OCI-LY3 (cell line): ENCODE data around the gene SHANK3.

Source experiments
- H2AFZ ChIP-seq: fragments of 200-600, 300-600 bp; shearing (Covaris generic); 2 replicates; pipeline ENCODE4 v1.6.0; 2014; ENCODE audit warnings: antibody characterized with exemption, low read depth, low read length
- H3K27ac ChIP-seq: fragments of 200-600, 300-600 bp; sonication (generic); 2 replicates; pipeline ENCODE4 v1.5.1; 2014; ENCODE audit warnings: mild to moderate bottlenecking, low read length, moderate library complexity, mixed read lengths
- H3K27me3 ChIP-seq: fragments of 200-600, 300-600 bp; sonication (generic); 2 replicates; pipeline ENCODE4 v1.6.1; 2014; ENCODE audit warnings: low read depth, low read length, mixed read lengths
- H3K36me3 ChIP-seq: fragments of 200-600, 300-600 bp; sonication (generic); replicated peaks from 2 replicates; pipeline ENCODE3; 2014; ENCODE audit warnings: low read depth, low read length, mixed read lengths
- H3K4me1 ChIP-seq: fragments of 300-600, 200-600 bp; sonication (generic); 2 replicates; pipeline ENCODE4 v1.6.1; 2014; ENCODE audit warnings: low read length, mixed read lengths
- H3K4me2 ChIP-seq: fragments of 200-600, 300-600 bp; sonication (generic); 2 replicates; pipeline ENCODE4 v1.6.1; 2014; ENCODE audit warnings: low read length, mixed read lengths
- H3K4me3 ChIP-seq: fragments of 300-600, 200-600 bp; sonication (generic); 2 replicates; pipeline ENCODE4 v1.5.1; 2014; ENCODE audit warnings: antibody characterized with exemption, mild to moderate bottlenecking, low read length, moderate library complexity
- H3K79me2 ChIP-seq: fragments of 300-600, 200-600 bp; shearing (Covaris generic); 2 replicates; pipeline ENCODE4 v1.6.1; 2014; ENCODE audit warnings: mild to moderate bottlenecking, low read length, mixed read lengths
- H3K9ac ChIP-seq: fragments of 300-600, 200-600 bp; shearing (Covaris generic); 2 replicates; pipeline ENCODE4 v1.6.0; 2014; ENCODE audit warnings: mild to moderate bottlenecking, low read length, moderate library complexity
- H3K9me3 ChIP-seq: fragments of 200-600, 300-600 bp; shearing (Covaris generic); 2 replicates; pipeline ENCODE4 v1.6.1; 2014; ENCODE audit warnings: low read length, mixed read lengths; ENCODE audit not compliant: insufficient read depth
- H4K20me1 ChIP-seq: fragments of 200-600, 300-600 bp; sonication (generic); 2 replicates; pipeline ENCODE4 v1.6.1; 2016; ENCODE audit warnings: low read length, mixed read lengths; ENCODE audit not compliant: insufficient read depth
- CTCF ChIP-seq: fragments of 200-600, 300-600 bp; sonication (generic); IDR thresholded peaks from 2 replicates; pipeline ENCODE4 v1.5.1; 2014; ENCODE audit warnings: antibody characterized with exemption, low read length, low read depth
- EZH2phosphoT487 ChIP-seq: fragments of 200-600 bp; shearing (Covaris generic); IDR thresholded peaks from 2 replicates; pipeline ENCODE4 v1.6.1; 2018; ENCODE audit warnings: antibody characterized with exemption, mixed run types, low read depth

SHANK3 gene

GRCh38 chr22:50684986-50685385 is 12.4 kb downstream of the SHANK3 start:
- no peak overlapping the region for H3K4me3 ChIP-seq
- H3K9me3 ChIP-seq = no peaks in the 10 kb centered on the region
- no peaks in the 10 kb centered on the region for H3K36me3 ChIP-seq
- no peaks in the 10 kb centered on the region for H3K27me3 ChIP-seq
- no peak for TF ChIP-seq CTCF
- no peak for TF ChIP-seq EZH2phosphoT487
- no peaks in the 10 kb centered on the region for H3K4me1 ChIP-seq
- H4K20me1 ChIP-seq = no peaks in the 10 kb centered on the region
- H3K4me2 ChIP-seq = no peak overlapping the region
- no peak overlapping the region for H3K9ac ChIP-seq
- H3K27ac ChIP-seq = no peak overlapping the region
- H2AFZ ChIP-seq = no peak overlapping the region
- no peaks in the 10 kb centered on the region for H3K79me2 ChIP-seq

GRCh38 chr22:50686794-50687193 is 14.2 kb downstream of the SHANK3 start:
- Histone ChIP-seq H3K36me3 (no peaks in the 10 kb centered on the region), H3K4me1 (no peaks in the 10 kb centered on the region), H3K79me2 (no peaks in the 10 kb centered on the region), H3K27me3 (no peaks in the 10 kb centered on the region), H2AFZ (no peak overlapping the region), H3K9ac (no peak overlapping the region), H3K27ac (no peak overlapping the region), H3K9me3 (no peaks in the 10 kb centered on the region), H3K4me3 (no peak overlapping the region), H3K4me2 (no peak overlapping the region), H4K20me1 (no peaks in the 10 kb centered on the region)
- TF ChIP-seq CTCF (no peak), EZH2phosphoT487 (no peak)

- H3K4me1 ChIP-seq = no peaks in the 10 kb centered on the region
- H3K9me3 ChIP-seq = no peaks in the 10 kb centered on the region
- H4K20me1 ChIP-seq = no peaks in the 10 kb centered on the region
- H2AFZ ChIP-seq = no peak overlapping the region
- H3K9ac ChIP-seq = no peak overlapping the region
- H3K4me3 ChIP-seq = no peak overlapping the region
- no peak overlapping the region for H3K4me2 ChIP-seq
- no peaks in the 10 kb centered on the region for H3K36me3 ChIP-seq
- TF ChIP-seq EZH2phosphoT487 = no peak
- no peak for TF ChIP-seq CTCF
- no peaks in the 10 kb centered on the region for H3K79me2 ChIP-seq
- no peaks in the 10 kb centered on the region for H3K27me3 ChIP-seq
- no peak overlapping the region for H3K27ac ChIP-seq
These were observed 15.2 kb downstream of the SHANK3 start for GRCh38 chr22:50687829-50688228.

- Histone ChIP-seq H3K9me3 (no peaks in the 10 kb centered on the region), H3K27ac (no peak overlapping the region), H3K4me2 (no peak overlapping the region), H3K9ac (no peak overlapping the region), H3K79me2 (no peaks in the 10 kb centered on the region), H3K4me3 (no peak overlapping the region), H4K20me1 (no peaks in the 10 kb centered on the region), H2AFZ (no peak overlapping the region), H3K4me1 (0 out of 2 replicates have a peak, but pooled peaks cover 3% of the 10 kb centered on the region), H3K27me3 (no peaks in the 10 kb centered on the region), H3K36me3 (no peaks in the 10 kb centered on the region)
- TF ChIP-seq EZH2phosphoT487 = no peak
These were observed 15.8 kb downstream of the SHANK3 start for GRCh38 chr22:50688448-50688847.

GRCh38 chr22:50691521-50691920 is 18.9 kb downstream of the SHANK3 start:
- Histone ChIP-seq H3K79me2 (no peaks in the 10 kb centered on the region), H2AFZ (no peak overlapping the region), H3K27ac (no peak overlapping the region), H3K4me1 (0 out of 2 replicates have a peak, but pooled peaks cover 6% of the 10 kb centered on the region), H3K36me3 (no peaks in the 10 kb centered on the region), H3K27me3 (no peaks in the 10 kb centered on the region), H3K4me3 (no peak overlapping the region), H4K20me1 (no peaks in the 10 kb centered on the region), H3K9ac (no peak overlapping the region), H3K9me3 (no peaks in the 10 kb centered on the region), H3K4me2 (no peak overlapping the region)
- peak; percentile 67 for TF ChIP-seq CTCF
- TF ChIP-seq EZH2phosphoT487 = no peak
